Erythroblast (primary cell): ENCODE measurements around the gene LUM.

Experiments
- GATA1 ChIP-seq: IDR thresholded peaks from 2 replicates; pipeline ENCODE4 v1.6.1; 2011; ENCODE audit warnings: low read depth, mild to moderate bottlenecking, control low read depth, low read length, moderate library complexity
- POLR2A ChIP-seq: IDR thresholded peaks from 2 replicates; pipeline ENCODE4 v1.6.1; 2011; ENCODE audit warnings: mild to moderate bottlenecking, low read length

DNA sequence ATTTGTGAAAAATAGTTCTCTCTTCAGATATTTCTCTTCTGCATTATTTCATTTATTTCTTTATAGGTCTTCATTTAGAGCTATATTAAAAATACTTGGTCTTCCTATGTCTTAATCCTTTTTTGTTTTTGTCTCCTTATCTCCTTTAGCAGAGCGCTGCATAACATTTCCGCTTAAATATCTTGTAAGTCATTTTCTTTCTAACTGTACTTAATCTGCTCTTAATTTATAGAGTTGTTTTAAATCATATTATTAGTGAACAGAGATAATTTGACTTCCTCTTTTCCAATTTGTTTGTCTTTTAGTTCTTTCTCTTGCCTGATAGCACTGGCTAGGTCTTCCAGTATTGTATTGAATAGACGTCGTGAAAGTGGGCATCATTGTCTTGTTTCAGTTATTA, 18.0 kb downstream of the LUM start:
- no peak for TF ChIP-seq POLR2A
- no peak for TF ChIP-seq GATA1
